Activated CD4-positive, alpha-beta T cell treated with anti-CD3 and anti-CD28 coated beads, Interleukin-2, amount 50 U/mL, for 16 hours (primary cell): Measurements from ENCODE around the gene SSR4.

ENCODE experiments used
- DNase-seq: peaks from one replicate; pipeline ENCODE4 v3.0.0-alpha.2; 2020

SSR4 gene

DNA sequence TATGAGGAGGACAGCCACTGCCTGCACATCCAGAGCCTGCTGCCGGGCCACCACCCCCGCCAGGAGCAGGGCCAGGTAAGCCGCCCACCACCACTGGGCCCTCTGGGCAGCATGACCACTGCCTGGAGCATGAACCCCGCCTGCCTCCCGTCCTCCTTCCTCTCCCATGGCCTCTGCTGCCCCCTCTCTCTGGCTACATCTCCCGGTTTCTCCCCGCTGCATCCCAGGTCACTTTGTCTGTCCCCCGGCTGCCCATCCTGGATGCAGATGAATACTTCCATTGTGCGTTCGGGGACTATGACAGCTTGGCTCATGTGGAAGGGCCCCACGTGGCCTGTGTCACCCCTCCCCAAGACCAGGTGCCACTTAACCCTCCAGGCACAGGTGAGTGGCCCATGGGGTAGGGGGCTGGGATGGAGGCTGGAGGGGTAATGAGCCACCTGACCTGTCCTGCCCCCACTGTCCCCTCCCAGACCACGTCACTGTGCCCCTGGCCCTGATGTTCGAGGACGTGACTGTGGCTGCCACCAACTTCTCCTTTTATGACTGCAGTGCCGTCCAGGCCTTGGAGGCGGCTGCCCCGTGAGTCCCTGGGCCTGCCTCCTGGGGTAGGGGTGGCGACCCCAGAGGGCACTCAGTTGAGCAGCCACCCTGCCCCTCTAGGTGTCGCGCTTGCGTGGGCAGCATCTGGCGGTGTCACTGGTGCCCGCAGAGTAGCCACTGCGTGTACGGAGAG lies 24.4 kb upstream of the SSR4 start:
- DNase-seq = no peak

DNA sequence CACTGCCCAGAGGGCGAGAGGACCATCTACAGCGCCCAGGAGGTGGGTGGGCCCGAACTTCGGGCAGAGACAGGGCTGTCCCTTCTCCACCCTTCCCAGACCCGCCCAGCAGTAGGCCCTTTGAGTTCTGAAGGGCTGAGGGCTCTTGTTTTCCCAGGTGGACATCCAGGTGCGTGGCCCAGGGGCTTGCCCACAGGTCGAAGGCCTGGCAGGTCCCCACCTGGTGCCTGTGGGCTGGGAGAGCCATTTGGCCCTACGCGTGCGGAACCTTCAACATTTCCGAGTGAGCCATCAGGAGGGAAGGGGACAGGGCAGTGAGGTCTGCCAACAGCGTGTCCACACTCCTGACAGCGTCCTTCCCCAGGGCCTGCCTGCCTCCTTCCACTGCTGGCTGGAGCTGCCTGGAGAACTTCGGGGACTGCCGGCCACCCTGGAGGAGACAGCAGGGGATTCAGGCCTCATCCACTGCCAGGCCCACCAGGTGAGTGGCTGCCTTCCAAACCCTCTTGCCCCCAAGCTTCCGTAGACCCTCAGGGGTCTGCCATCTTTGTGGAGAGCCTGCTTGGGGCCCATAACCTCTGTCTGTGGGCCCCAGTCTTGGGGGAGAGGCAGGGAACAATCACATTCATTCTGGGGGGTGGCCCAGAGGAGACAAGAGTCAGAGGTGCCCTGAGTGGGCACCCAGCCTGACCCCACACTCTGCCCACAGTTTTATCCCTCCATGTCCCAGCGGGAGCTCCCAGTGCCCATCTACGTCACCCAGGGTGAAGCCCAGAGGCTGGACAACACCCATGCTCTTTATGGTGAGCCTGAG lies 23.7 kb upstream of the SSR4 start:
- DNase-seq = no peak

DNA sequence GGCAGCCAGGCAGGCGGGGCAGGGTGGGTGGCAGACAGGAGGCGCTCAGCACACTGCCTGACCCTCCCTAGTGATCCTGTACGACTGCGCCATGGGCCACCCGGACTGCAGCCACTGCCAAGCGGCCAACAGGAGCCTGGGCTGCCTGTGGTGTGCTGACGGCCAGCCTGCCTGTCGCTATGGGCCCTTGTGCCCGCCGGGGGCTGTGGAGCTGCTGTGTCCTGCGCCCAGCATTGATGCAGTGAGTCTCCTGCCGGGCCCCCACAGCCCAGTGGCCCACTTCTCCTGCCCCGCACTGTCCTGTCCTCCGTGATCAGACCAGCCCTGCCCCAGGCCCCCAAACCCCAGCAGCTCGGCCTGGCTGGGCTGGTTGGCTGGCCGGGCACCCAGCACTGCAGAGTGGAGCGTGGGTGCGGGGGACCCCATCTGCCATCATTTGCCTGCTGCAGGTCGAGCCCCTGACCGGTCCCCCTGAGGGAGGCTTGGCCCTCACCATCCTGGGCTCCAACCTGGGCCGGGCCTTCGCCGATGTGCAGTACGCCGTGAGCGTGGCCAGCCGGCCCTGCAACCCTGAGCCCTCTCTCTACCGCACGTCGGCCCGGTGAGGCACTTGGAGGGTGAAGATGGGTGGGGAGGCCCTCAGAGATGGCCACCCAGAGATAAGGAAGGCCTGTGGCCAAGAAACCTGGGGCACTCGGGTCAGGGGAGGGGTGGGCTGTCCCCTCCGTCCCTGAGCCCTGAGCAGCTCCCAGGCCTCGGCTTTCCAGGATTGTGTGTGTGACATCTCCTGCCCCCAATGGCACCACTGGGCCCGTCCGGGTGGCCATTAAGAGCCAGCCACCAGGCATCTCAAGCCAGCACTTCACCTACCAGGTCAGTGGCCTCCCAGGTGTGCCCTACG lies 22.8 kb upstream of the SSR4 start:
- DNase-seq = no peak

DNA sequence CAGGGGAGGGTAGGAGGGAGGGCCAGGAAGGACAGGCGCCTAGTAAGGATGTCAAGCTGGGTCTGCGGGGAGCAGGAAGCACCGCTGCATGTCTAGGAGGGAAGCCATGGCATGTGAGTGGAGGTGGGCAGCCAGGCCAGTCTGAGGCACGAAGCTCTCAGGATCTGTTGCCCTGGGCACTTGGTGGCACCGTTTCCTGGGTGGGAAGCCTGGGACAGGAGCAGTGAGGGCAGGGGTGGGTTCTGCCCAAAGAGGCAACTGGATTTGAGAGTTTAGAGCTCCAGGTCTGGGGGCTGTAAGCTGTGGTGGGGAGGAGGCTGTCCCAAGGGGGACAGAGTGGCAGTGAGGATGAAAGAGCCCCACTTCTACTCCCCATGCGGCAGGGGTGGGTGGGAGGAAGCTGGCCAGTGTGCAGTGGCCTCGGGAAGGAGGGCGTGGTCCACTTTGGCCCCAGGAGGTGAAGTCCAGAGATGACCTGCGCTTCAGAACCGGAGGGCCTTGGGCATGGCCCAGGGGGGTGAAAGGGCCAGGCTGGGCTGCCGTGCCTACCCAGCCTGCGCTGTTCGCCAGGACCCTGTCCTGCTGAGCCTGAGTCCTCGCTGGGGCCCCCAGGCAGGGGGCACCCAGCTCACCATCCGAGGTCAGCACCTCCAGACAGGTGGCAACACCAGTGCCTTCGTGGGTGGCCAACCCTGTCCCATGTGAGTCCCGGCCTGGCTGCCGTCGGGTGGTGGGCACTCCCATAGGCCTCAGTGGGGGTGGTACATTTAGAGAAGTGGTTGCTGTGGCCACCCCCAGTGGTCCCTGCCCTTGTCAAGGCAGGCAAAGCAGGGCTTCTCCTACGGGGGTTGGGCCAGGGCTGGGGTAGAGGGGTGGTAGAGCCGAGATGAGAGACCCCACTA lies 21.9 kb upstream of the SSR4 start:
- DNase-seq = no peak

DNA sequence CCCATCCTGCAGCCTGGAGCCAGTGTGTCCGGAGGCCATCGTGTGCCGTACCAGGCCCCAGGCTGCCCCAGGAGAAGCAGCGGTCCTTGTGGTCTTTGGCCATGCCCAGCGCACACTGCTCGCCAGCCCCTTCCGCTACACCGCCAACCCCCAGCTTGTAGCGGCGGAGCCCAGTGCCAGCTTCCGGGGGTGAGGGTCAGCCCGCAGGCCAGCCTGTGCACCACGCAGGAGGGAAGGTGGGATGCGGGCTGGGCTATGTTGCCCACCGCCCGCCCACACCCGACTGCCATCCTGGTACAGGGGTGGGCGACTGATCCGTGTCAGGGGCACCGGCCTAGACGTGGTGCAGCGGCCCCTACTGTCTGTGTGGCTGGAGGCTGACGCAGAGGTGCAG lies 21.3 kb upstream of the SSR4 start:
- no peak for DNase-seq

DNA sequence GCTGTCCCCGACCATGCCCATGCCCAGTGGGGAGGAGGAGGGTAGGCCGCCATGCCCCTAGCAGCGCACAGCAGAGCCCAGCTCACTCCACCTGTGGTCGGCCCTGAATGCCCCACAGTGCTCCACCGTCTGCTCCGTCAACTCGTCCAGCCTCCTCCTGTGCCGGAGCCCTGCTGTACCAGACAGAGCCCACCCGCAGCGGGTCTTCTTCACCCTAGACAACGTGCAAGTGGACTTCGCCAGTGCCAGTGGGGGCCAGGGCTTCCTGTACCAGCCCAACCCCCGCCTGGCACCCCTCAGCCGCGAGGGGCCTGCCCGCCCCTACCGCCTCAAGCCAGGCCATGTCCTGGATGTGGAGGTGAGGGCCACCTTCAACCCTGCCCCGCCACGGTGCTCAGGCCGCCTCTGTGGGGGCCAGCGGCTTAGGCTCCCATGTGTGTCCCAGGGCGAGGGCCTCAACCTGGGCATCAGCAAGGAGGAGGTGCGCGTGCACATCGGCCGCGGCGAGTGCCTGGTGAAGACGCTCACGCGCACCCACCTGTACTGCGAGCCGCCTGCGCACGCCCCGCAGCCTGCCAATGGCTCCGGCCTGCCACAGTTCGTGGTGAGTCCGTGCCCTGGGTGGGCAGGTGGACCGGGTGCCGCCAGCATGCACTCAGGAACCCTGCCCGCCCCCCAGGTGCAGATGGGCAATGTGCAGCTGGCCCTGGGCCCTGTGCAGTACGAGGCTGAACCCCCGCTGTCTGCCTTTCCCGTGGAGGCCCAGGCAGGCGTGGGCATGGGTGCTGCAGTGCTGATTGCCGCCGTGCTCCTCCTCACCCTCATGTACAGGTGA lies 20.5 kb upstream of the SSR4 start:
- DNase-seq = no peak

DNA sequence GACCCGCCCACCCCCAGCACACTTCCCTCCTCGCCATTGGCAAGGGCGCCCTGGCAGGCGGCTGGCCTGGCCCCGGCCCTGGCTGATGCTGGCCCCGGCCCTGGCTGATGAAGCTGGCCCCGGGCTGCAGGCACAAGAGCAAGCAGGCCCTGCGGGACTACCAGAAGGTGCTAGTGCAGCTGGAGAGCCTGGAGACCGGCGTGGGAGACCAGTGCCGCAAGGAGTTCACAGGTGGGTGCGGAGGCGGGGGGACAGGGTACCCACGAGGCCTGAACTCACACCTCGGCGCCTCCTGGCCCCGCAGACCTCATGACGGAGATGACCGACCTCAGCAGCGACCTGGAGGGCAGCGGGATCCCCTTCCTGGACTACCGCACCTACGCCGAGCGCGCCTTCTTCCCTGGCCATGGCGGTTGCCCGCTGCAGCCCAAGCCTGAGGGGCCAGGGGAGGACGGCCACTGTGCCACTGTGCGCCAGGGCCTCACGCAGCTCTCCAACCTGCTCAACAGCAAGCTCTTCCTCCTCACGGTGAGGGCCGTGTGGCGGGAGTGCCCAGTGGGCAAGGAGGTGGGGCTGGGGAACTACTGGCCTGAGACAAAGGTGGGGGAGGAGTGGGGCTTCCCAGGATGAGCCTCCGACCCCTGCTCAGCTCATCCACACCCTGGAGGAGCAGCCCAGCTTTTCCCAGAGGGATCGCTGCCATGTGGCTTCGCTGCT lies 19.7 kb upstream of the SSR4 start:
- DNase-seq = no peak

DNA sequence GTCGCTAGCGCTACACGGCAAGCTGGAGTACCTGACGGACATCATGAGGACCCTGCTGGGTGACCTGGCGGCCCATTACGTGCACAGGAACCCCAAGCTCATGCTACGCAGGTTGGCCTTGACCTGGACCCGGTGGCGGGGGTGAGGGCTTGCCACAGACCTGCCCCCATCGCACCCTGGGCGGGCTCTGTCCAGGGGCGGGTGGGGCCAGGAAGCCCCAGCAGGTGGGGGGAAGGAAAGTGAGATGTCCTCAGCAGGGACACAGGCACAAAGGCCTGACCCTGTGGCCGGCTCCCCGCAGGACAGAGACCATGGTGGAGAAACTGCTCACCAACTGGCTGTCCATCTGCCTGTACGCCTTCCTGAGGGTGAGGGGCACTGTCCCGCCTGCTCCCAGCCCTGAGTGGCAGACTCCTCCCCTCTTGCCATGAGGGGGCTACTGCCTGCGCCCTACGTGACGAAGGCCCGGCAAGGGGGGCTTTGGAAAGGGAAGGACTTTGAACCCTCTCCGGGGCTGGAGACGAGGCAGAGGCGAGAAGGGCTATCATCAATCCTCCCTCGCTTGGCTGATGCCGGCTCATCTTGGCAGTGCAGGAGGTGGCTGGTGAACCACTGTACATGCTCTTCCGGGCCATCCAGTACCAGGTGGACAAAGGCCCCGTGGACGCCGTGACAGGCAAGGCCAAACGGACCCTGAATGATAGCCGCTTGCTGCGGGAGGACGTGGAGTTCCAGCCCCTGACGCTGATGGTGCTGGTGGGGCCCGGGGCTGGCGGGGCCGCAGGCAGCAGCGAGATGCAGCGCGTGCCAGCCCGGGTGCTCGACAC lies 19.0 kb upstream of the SSR4 start:
- DNase-seq = no peak

DNA sequence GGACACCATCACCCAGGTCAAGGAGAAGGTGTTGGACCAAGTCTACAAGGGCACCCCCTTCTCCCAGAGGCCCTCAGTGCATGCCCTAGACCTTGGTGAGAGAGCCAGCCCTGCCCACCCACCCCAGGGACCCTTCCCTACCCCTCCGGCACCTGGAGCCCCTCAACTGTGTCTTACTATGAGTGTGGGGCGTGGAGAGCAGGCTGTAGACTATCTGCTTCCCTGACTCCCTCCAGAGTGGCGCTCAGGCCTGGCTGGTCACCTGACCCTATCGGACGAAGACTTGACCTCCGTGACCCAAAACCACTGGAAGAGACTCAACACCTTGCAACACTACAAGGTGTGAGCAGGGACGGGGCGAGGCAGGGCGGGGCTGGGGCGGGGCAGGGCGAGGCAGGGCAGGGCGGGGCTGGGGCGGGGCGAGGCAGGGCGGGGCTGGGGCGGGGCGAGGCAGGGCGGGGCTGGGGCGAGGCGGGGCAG lies 18.3 kb upstream of the SSR4 start:
- no peak for DNase-seq

DNA sequence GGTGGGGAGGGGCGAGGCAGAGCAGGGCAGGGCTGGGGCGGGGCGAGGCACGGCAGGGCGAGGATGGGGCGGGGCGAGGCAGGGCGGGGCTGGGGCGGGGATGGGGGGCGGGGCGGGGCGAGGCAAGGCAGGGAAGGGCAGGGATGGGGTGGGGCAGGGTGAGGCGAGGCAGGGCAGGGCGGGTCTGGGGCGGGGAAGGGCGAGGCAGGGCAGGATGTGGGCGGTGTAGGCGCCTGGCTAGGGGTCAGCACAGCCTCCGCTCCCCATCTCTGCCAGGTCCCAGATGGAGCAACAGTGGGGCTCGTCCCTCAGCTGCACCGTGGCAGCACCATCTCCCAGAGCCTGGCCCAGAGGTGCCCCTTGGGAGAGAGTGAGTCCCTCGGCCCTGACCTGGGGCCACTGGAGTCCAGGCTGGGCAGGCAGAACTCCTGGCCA lies 17.8 kb upstream of the SSR4 start:
- no peak for DNase-seq

DNA sequence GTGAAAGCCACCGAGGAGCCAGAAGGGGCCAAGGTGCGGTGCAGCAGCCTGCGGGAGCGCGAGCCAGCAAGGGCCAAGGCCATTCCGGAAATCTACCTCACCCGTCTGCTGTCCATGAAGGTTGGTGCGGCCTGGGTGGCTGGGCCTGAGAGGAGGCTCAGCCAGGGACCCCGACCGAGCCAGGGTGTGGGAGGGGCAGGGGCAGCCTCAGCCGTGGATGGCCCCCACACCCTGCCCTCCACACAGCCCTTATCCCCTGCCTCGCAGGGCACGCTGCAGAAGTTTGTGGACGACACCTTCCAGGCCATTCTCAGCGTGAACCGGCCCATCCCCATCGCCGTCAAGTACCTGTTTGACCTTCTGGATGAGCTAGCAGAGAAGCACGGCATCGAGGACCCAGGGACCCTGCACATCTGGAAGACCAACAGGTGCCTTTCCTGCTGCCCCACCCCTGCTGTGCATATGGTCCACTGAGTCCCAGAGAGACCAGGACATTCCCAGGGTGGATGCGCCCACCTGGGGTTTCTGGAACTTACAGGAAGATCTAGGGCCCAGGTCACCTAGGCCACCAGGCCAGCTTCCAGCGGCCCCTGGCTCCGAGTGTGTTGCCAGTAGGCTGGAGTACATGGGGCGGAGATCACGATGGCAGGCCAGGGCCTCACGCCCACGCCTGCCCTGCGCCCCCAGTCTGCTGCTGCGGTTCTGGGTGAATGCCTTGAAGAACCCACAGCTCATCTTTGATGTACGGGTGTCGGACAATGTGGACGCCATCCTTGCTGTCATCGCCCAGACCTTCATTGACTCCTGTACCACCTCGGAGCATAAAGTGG lies 17.0 kb upstream of the SSR4 start:
- DNase-seq = no peak

DNA sequence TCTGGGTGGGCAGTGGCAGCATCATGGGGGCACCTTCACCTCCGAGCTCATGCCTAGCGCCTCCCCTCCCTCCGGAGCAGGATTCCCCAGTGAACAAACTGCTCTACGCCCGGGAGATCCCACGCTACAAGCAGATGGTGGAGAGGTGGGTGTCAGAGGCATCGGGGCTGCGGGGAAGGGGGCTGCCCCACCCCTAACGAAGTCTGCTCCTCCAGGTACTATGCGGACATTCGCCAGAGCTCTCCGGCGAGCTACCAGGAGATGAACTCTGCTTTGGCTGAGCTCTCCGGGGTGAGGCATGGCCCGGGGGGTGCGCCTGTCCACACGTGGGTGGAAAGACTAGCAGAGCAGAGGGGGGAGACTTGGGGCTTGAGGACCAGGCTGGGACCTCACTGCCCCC lies 16.3 kb upstream of the SSR4 start:
- no peak for DNase-seq

DNA sequence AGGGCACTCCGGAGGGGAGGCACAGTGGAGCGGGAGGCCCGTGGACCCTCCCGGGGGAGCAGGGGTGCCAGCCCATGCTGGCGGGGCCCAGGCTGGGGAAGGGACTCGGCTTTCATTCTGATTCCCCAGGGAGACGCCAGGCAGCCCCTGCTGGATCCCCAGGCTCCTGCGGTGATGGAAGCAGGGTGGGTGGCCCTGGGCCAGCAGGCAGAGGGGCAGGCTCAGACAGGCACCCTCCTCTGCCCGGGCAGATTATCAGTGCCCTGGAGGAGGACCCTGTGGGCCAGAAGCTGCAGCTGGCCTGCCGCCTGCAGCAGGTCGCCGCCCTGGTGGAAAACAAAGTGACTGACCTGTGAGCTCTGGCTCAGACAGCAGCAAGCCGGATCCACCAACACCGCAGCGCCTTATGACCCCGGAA lies 15.8 kb upstream of the SSR4 start:
- DNase-seq = peak; percentile 24

DNA sequence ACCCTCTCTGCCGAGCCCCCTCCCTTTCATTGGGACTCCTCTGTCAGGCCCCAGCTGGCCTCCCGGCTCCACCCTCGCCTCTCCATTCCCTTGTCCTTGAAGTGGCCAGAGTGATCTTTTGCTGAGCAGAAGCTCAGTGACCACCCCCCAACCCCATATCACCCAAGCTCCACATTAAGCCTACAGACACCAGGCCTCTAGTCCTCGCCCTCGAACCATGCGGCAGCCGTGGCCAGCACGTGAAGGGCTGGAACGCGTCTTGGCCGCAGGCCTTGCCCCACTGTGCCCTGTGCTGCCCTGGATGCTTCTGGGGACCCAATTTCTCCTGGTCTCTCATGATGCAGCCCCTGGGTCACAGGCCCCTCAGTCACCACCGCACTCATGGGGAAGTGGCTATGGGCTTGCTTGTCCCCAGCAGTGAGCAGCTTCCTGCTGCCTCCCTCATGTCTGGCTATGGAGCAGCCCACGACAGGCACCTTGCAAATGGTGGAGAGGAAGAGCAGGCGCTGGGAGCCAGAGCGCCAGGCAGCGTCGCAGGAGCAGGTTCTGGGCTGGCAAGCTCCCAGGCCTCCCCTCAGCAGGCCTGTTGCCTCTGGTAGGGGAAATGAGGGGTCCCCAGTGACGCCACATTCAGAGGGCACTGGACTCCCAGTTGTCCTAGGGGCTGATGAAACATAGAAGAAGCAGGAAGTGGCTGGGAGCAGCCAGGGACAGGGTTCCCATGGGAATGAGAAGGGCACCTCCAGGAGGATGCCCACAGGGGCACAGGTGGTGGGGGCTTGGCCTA lies 14.4 kb upstream of the SSR4 start:
- no peak for DNase-seq

DNA sequence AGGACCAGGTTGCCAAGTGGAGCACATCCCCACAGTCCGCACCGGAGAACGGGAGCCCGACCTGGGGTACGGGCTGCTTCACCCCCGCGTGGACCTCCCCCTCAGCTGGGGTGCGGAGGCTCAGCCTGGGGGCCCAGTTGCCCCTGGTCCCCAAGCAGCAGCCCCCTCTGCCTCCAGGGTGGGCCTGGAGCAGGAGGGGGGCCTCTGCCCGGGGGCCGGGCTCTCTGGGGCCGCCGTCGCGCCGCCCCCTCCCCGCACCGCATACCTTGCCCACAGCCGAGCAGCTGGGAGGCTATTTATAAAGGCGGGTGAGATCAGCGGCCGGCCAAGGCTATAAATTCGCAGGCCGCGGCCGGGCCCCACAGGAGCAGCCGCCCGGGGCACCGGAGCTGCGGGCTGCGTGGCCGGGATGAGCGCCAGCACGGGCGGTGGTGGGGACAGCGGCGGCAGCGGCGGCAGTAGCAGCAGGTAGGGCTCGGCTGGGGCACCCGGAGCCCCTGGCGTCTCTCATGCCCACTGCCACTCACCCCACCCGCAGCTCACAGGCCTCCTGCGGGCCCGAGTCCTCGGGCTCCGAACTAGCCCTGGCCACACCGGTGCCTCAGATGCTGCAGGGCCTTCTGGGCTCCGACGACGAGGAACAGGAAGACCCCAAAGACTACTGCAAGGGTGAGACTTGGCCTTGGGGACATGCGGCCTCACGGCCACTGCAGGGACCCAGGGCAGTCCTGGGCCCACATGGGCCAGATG lies 13.6 kb upstream of the SSR4 start, which contains the start of gene SRPK3:
Gene SRPK3, plus strand, starts transcription at position 364 of the 750 bp plus-strand sequence. Its CDS starts 46 bp downstream, at position 410.
- DNase-seq = no peak

DNA sequence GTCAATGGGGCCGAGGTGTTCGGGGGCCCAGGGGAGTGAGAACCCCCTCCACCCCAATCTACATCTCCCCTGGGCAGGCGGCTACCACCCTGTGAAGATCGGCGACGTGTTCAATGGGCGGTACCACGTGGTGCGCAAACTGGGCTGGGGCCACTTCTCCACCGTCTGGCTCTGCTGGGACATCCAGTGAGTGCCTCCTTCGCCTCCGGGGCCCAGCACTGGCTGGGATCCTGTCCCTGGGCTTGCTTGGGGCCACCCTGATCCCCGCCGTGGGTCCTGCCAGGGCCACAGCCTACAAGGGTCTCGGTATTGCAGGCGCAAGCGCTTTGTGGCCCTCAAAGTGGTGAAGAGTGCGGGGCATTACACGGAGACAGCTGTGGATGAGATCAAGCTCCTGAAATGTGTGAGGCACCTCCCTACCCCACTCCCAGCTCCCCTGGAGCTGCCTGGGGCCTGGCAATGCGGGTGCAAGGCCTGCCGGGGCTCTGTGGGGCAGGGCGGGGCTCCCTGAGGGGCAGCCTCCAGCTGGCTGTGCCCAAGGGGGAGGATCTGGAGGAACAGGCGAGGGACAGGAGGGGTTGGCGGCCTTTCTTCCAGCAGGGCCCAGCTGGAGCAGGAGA lies 12.9 kb upstream of the SSR4 start:
- DNase-seq = no peak
